ENCODE measurements around the gene RENBP. TPM values are rescaled to one million over a fixed set of nuclear protein-coding genes. Genes with fewer than 3 reads are reported as not detected.

The RENBP gene
- total RNA-seq, 1 experiment from 2014 or later, result 7.1 TPM

GRCh38 chrX:153934762-153935325 is 9.6 kb downstream of the RENBP start, which contains the start of gene NAA10:
Gene NAA10 (minus strand): TSS chrX:153935037. CDS start chrX:153934904, 133 bp downstream.
- H3K4me1 ChIP-seq (ENCODE audit: insufficient read depth, low read length), result no peaks in the 10 kb centered on the region
- no peak within 1 kb of the TSS for H2BK120ac ChIP-seq (ENCODE audit: low read depth, low read length, poor library complexity, severe bottlenecking)
- H3K36me3 Mint-ChIP-seq (ENCODE audit: insufficient read depth in 1 of 3, low read depth in 3 of 3), result peaks cover 25 to 44% (median 25%) of the 10 kb centered on the region in 3 experiments

More at GRCh38 chrX:153934762-153935325, 9.6 kb downstream of the RENBP start, which contains the start of gene NAA10:
- Histone ChIP-seq H3K56ac (ENCODE audit: insufficient read length, low read depth, low read length) (no peak within 1 kb of the TSS), H4K20me1 (ENCODE audit: control insufficient read depth, insufficient read depth, insufficient read length) (no peaks in the 10 kb centered on the region), H2BK5ac (ENCODE audit: insufficient read length, low read length) (no peak within 1 kb of the TSS), H3T11ph (ENCODE audit: low read length) (no peak within 1 kb of the TSS), H2AFZ (ENCODE audit: low read length) (no peak within 1 kb of the TSS), H3K27me3 (ENCODE audit: insufficient read depth, low read length) (no peaks in the 10 kb centered on the region), H3K27ac (ENCODE audit: insufficient read length, low read depth, low read length) (no peak within 1 kb of the TSS), H4K5ac (ENCODE audit: insufficient read length, low read depth, low read length) (no peak within 1 kb of the TSS), H3K4me2 (ENCODE audit: insufficient read depth, insufficient read length, low read length) (peak within 1 kb of the TSS; percentile 66), H2BK20ac (ENCODE audit: low read depth, low read length, poor library complexity, severe bottlenecking) (no peak within 1 kb of the TSS), H3K14ac (ENCODE audit: insufficient read depth, low read length) (peak within 1 kb of the TSS; percentile 69), H3K23ac (ENCODE audit: insufficient read length, low read depth, low read length) (no peak within 1 kb of the TSS), H3K79me1 (ENCODE audit: insufficient read depth, low read depth, low read length, poor library complexity, severe bottlenecking) (no peaks in the 10 kb centered on the region), H4K91ac (ENCODE audit: insufficient read length, low read depth, low read length) (no peak within 1 kb of the TSS), H3K9ac (ENCODE audit: extremely low read depth, insufficient read length, low read length) (peak within 1 kb of the TSS; percentile 76), H4K8ac (replicated peaks; ENCODE audit: insufficient read length, low read depth, low read length) (no peak within 1 kb of the TSS), H2BK15ac (ENCODE audit: low read depth, low read length) (no peak within 1 kb of the TSS), H3K4ac (ENCODE audit: low read depth, low read length) (no peak within 1 kb of the TSS), H3K79me2 (ENCODE audit: insufficient read depth, low read length) (no peaks in the 10 kb centered on the region; the same call in 1 of the 2 replicates), H3K9me3 (ENCODE audit: control insufficient read depth, low read depth, low read length) (peaks cover 26% of the 10 kb centered on the region), H2AK5ac (ENCODE audit: insufficient read length, low read length) (no peak within 1 kb of the TSS), H2BK12ac (ENCODE audit: insufficient read length, low read depth, low read length) (no peak within 1 kb of the TSS), H3K18ac (ENCODE audit: insufficient read length, low read depth, low read length) (peak within 1 kb of the TSS; percentile 15), H3K23me2 (ENCODE audit: insufficient read length, low read depth, low read length, poor library complexity, severe bottlenecking) (peaks cover 7% of the 10 kb centered on the region)
- H3K9me3 Mint-ChIP-seq, result peaks cover 63 to 69% of the 10 kb centered on the region in 2 experiments
- peak within 1 kb of the TSS; percentile 82 to 89 for H3K4me3 Mint-ChIP-seq
- no peak for TF ChIP-seq CTCF (conservative IDR thresholded peaks at IDR 0.05)
- H3K4me1 Mint-ChIP-seq, result peaks cover 6 to 18% of the 10 kb centered on the region in 2 experiments; a peak in 3 of 4 replicates
- peak; percentile 69 for DNase-seq
- H3K27ac Mint-ChIP-seq, result no peak within 1 kb of the TSS; a peak in 1 of 7 replicates
- no CpG with 5 or more reads among the region's 87 CpGs for WGBS (ENCODE audit: extremely low coverage, insufficient read length, low lambda C conversion rate)
- no peaks in the 10 kb centered on the region for H3K27me3 Mint-ChIP-seq (ENCODE audit: low read depth)
